Measurements from ENCODE around the gene KRT86. TPM values are rescaled to one million over a fixed set of nuclear protein-coding genes. Genes with fewer than 3 reads are reported as not detected.
"Not testable (repeated sequence)": the region's sequence is repeated elsewhere in the genome, so short reads cannot be mapped to it uniquely, and the experiment has no call there.

Gene KRT86
- total RNA-seq, 1 donor = not detected

DNA sequence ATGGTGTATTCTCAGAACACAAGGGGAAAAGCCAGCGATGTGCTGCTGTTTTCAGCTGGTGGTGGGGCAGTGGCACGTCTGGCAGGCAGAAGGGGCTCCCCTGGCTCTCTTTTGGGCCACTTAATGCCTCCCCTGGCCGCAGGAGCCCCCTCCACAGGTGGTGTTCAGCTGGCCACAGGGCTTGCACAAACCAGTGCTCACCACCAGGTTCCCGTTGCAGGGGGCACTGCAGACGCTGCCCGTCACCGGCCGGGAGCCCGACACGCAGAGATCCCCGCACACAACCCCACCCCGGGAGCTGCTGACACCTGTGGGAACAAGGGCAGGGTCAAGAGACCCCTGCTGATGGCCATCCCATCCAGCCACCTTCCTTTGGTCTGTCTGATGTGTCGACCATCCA, 40.1 kb downstream of the KRT86 start:
- no peak for DNase-seq (ENCODE audit: low read depth)
- TF ChIP-seq, protein P1, sequence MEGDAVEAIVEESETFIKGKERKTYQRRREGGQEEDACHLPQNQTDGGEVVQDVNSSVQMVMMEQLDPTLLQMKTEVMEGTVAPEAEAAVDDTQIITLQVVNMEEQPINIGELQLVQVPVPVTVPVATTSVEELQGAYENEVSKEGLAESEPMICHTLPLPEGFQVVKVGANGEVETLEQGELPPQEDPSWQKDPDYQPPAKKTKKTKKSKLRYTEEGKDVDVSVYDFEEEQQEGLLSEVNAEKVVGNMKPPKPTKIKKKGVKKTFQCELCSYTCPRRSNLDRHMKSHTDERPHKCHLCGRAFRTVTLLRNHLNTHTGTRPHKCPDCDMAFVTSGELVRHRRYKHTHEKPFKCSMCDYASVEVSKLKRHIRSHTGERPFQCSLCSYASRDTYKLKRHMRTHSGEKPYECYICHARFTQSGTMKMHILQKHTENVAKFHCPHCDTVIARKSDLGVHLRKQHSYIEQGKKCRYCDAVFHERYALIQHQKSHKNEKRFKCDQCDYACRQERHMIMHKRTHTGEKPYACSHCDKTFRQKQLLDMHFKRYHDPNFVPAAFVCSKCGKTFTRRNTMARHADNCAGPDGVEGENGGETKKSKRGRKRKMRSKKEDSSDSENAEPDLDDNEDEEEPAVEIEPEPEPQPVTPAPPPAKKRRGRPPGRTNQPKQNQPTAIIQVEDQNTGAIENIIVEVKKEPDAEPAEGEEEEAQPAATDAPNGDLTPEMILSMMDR (IDR thresholded peaks at IDR 0.05; ENCODE audit: insufficient read depth, low read length) = no peak
- H3K4me3 ChIP-seq (ENCODE audit: low read depth, low read length) = no peak overlapping the region

DNA sequence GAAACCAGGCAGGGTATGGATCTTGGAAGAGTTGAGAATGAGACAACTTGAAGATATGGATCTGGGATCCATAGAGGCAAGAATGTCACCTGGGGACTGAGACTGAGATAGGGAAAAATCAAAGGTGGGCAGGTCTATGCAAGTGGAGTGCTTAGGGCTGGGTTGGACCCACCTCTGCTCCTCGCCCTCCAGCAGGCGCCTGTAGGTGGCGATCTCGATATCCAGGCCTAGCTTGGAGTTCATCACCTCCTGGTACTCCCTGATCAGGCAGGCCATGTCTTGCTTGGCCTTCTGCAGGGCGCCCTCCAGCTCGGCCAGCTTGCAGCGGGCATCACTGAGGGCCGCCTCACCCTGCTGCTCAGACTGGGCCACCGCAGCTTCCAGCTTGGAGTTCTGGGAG, 41.3 kb downstream of the KRT86 start:
- DNase-seq (ENCODE audit: low read depth); H3K4me3 ChIP-seq (ENCODE audit: low read depth, low read length): not testable (repeated sequence)
- TF ChIP-seq, protein P1 (IDR thresholded peaks at IDR 0.05; ENCODE audit: insufficient read depth, low read length) = peak; percentile 18

DNA sequence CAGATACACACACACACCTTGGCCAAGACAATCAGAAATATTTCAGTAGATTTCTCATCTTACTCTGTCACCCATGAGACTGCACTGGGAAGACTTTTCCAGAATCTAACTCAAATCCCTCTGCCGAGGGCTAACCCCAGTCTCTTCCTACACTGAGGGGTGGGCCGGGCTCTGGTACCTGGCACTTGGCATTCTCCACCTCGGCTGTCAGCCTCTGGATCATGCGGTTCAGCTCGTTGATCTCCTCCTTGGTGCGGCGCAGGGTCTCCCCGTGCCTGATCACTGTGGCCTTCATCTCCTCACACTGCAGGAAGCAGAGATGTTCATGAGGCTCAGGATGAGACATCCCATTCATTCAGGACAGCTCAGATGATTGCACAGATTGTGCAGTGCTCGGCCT, 41.8 kb downstream of the KRT86 start:
- no peak for DNase-seq (ENCODE audit: low read depth)
- TF ChIP-seq, protein P1 (IDR thresholded peaks at IDR 0.05; ENCODE audit: insufficient read depth, low read length) = no peak
- H3K4me3 ChIP-seq (ENCODE audit: low read depth, low read length) = no peak overlapping the region

DNA sequence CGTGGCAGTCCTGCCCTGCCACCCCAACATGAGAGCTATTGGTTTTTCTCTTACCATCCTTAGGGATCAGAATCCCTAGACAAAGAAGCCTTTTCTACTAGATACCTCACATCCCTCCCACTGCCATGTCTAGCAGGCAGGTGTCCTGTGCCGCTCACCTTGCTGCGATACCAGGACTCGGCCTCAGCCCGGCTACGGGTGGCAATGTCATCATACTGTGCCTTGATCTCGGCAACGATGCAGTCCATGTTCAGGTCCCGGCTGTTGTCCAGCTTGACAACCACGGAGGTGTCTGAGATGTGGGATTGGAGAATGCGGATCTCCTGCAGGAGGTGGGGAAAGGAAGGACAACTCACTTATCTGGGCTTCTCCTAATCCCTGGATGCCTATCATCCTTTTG, 42.3 kb downstream of the KRT86 start:
- no peak for DNase-seq (ENCODE audit: low read depth)
- H3K4me3 ChIP-seq (ENCODE audit: low read depth, low read length) = no peak overlapping the region
- TF ChIP-seq, protein P1 (IDR thresholded peaks at IDR 0.05; ENCODE audit: insufficient read depth, low read length) = no peak

DNA sequence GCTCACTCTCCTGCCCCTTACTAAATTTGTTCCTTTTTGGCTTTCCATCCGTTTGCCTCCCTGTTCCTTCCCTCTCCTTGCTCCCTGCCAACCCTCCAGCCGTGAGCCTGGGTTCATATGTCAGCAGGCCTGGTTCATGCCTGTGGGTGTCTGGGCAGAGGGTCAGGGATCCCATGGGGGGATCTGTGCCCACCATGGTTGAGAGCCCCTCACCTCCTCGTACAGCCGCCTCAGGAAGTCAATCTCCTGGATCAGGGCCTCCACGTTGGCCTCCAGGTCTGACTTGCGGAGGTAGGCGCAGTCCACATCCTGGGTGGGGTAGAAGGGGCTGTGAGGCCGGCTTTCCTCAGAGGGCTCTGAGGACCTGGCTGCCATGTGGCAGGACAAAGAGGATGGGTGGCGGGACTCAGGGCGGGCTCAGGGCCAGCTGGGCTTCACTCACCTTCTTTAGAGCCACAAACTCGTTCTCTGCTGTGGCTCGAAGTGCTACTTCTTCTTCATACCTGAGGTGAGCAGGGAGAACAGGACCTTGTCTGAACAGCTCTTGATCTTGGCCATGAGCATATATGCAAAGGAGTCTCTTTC, 43.1 kb downstream of the KRT86 start:
- H3K4me3 ChIP-seq (ENCODE audit: low read depth, low read length) = no peak overlapping the region
- TF ChIP-seq, protein P1 (IDR thresholded peaks at IDR 0.05; ENCODE audit: insufficient read depth, low read length) = no peak
- no peak for DNase-seq (ENCODE audit: low read depth)

DNA sequence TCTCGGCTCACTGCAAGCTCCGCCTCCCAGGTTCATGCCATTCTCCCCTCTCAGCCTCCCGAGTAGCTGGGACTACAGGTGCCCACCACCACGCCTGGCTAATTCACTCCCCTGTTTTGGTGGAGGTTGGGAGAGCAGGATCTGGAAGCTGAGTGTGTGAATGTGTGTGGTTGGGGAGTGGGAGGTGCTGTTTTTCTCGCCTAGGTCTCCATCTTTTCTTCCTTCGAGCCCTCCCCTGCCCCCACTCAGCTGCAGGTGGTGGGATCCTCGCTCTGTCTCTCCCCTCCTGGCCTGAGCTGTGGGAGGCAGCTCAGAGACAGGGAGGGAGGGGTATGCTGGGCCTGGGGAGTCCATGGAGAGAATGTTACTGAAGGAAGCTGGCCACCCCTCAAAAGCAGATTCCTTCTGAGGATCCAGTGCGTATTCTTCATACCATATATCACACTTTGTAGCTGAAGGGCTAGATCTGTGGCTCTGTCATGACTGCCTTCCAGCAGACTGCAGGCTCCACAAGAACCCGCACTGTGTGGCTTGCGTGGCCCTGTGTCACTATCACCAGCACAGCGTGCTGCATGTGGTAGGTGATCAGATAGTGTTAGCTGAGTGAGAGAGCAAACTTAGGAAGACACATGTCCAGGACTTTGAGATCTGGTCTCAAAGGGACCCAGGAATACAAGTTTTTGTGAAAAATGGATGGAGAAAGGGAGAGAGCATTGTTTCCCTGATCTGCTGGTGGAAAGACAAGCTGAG, 44.0 kb downstream of the KRT86 start:
- no peak for DNase-seq (ENCODE audit: low read depth)
- TF ChIP-seq, protein P1 (IDR thresholded peaks at IDR 0.05; ENCODE audit: insufficient read depth, low read length) = no peak
- no peak overlapping the region for H3K4me3 ChIP-seq (ENCODE audit: low read depth, low read length)
